ENCODE results near the gene PHLPP1.

Gene PHLPP1

DNA sequence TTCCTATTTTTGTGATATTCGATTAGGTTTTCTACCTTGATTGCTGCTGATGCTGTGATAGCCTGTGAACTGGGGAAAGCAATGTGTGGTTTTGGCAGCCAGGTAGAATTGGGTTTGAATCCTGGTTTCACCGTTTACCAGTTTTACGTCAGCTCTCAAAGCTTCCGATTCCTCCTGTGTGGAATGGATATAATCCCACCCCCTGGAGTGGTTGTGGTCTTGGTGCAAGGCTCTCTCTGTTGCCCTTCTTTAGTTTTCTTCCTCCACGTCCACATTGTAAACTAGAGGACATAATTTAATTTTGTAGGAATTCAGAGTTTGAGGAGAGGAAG is 45.0 kb downstream of the PHLPP1 start:
- Mint-ChIP-seq H3K27ac (no peak overlapping the region), H3K4me3 (no peak overlapping the region), H3K36me3 (ENCODE audit: low read depth) (no peaks in the 10 kb centered on the region), H3K27me3 (no peaks in the 10 kb centered on the region), H3K4me1 (ENCODE audit: low read depth) (no peaks in the 10 kb centered on the region), H3K9me3 (no peaks in the 10 kb centered on the region)
- intact Hi-C loops (cut with micrococcal nuclease) = no loop called here

DNA sequence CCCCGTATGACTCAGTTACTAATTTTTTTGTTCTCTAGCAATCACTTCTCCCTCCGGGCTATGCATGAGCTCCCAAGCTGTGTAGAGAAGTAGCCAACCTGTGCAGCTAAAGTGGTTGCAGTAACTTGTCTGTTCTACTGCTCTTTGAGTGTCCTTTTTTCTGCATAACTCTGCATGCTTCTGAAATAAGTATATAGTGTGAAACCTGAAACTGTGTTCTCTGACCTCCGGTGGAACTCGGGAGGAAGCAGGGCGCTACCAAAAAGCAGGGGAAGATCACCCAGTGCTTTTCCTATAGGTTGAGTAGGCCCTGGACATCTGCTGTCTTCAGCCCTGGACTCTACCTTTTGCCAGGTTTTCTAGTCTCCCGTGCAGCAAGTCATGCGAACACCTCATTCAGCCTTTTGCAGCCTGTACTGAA is 47.8 kb downstream of the PHLPP1 start:
- Mint-ChIP-seq H3K4me3 (no peak overlapping the region), H3K27me3 (no peaks in the 10 kb centered on the region), H3K4me1 (ENCODE audit: low read depth) (peaks cover 6% of the 10 kb centered on the region), H3K36me3 (ENCODE audit: low read depth) (no peaks in the 10 kb centered on the region), H3K9me3 (no peaks in the 10 kb centered on the region), H3K27ac (no peak overlapping the region)
- intact Hi-C loops (cut with micrococcal nuclease) = no loop called here

DNA sequence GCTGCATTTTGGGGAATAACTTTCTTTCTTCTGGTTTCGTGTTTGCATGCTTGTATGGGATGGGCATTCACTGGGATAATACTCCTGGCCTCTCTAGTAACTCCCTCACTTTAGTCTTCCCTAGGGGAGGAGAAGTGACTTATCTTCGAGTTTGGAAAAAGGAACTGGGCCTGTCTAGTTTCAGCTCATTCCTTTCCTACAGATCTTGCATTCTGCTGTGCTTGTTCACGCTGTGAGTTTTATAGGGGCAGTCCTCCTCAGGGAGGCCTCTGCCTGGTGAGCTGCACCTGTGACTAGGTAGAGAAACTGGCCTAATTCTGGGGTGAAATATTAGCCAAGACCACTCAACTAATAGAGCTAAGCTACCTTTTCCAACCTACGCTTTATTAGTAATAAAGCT is 50.9 kb downstream of the PHLPP1 start:
- intact Hi-C loops (cut with micrococcal nuclease) = no loop called here
- no peaks in the 10 kb centered on the region for H3K9me3 Mint-ChIP-seq
- H3K27ac Mint-ChIP-seq = no peak overlapping the region
- no peak overlapping the region for H3K4me3 Mint-ChIP-seq
- peaks cover 6% of the 10 kb centered on the region for H3K4me1 Mint-ChIP-seq (ENCODE audit: low read depth)
- H3K27me3 Mint-ChIP-seq = no peaks in the 10 kb centered on the region
- H3K36me3 Mint-ChIP-seq (ENCODE audit: low read depth) = no peaks in the 10 kb centered on the region

DNA sequence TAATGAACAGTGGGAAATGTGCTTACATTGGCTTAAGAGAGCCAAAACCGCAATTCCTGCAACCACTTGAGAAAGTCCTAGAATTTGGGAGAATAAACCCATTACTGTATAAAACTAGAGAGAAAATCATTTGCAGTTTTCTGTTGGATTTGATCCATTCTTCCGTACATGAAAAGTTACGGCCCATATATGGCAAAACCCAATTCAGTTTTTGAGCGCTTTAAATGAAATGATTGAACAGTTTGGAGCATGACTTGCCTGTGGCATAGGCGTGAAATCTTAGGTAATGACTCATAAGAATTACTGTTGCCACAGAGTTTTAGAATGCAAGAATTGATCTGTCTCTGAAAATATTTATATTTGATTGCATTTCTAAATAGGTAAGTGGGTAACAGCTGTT is 52.0 kb downstream of the PHLPP1 start:
- no peaks in the 10 kb centered on the region for H3K36me3 Mint-ChIP-seq (ENCODE audit: low read depth)
- intact Hi-C loops (cut with micrococcal nuclease) = no loop called here
- H3K27me3 Mint-ChIP-seq = no peaks in the 10 kb centered on the region
- H3K4me3 Mint-ChIP-seq = no peak overlapping the region
- no peaks in the 10 kb centered on the region for H3K9me3 Mint-ChIP-seq
- H3K4me1 Mint-ChIP-seq (ENCODE audit: low read depth) = peaks cover 11% of the 10 kb centered on the region
- no peak overlapping the region for H3K27ac Mint-ChIP-seq

DNA sequence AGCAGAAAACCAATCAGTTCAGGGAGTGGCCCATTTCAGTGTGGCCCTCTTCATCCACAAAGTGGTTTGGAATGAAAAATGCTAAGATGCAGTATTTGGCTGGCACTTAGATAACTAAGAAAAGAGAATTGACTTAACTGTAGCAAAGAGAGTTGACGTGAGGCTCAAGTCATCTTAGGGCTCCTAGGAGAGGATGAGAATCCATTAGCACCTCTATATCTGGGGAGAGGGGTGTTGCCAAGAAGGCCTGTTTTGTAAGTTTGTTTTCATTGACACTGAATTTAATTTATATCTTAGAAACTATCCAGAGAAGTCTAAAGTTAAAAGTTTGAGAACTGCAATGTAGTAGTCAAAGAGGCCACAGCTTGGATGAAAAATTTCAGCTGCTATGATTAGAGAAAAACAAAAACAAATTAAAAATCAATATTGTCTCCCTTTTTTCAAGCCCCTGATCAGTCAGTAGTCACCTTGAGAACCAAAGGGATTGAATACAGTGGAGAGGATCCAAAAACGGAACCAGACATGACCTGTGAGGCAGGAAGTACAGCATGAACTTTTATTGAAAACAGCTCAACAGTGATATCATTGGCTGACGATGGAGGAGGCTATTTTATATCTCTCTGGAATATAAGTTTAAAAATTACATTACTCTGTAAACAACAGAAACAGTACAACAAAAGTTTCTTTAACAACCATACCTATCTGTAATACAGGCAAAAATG is 52.7 kb downstream of the PHLPP1 start:
- H3K36me3 Mint-ChIP-seq (ENCODE audit: low read depth) = no peaks in the 10 kb centered on the region
- H3K4me1 Mint-ChIP-seq (ENCODE audit: low read depth) = peaks cover 11% of the 10 kb centered on the region
- H3K9me3 Mint-ChIP-seq = no peaks in the 10 kb centered on the region
- H3K27ac Mint-ChIP-seq = no peak overlapping the region
- intact Hi-C loops (cut with micrococcal nuclease) = no loop called here
- no peak overlapping the region for H3K4me3 Mint-ChIP-seq
- no peaks in the 10 kb centered on the region for H3K27me3 Mint-ChIP-seq

DNA sequence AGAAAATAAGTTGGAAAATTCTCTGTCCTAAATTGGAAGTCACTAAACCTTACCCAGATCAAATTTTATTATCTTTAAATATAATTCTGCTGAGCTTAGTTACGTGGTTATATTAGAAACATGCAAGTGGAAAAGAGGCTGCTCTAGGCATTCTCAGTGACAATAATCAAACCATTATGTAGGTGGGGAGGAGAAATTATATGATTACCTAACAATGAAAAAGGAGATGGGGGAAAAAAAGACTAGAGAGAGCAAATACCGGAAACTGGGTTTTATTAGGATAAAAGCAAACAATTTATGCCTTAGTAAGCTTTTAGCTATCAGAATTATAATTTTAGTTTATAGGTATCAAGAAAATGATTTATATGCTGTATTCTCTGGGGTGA is 53.2 kb downstream of the PHLPP1 start:
- no peaks in the 10 kb centered on the region for H3K36me3 Mint-ChIP-seq (ENCODE audit: low read depth)
- no peaks in the 10 kb centered on the region for H3K27me3 Mint-ChIP-seq
- H3K4me1 Mint-ChIP-seq (ENCODE audit: low read depth) = peaks cover 11% of the 10 kb centered on the region
- no peak overlapping the region for H3K27ac Mint-ChIP-seq
- H3K4me3 Mint-ChIP-seq = no peak overlapping the region
- H3K9me3 Mint-ChIP-seq = no peaks in the 10 kb centered on the region
- intact Hi-C loops (cut with micrococcal nuclease) = no loop called here

DNA sequence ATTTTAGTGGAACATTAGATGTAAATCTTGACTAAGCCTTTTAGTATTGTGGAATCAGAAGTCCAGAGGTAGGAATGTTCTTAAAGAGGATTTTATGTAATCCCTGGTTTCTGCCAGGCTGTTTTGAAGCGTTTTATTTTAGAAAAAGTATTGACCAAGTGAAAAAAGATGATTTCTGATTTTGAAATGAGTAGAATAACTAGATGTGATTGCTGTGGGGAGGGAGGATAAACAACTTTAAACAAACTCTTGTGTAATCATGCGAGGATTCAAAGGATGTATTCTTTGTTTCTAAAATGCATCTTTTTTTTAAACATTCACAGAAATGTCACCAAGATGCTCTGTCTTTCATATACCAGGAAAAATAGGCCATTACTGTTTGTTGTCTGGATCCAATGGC is 53.9 kb downstream of the PHLPP1 start:
- H3K4me3 Mint-ChIP-seq = no peak overlapping the region
- H3K4me1 Mint-ChIP-seq (ENCODE audit: low read depth) = peaks cover 17% of the 10 kb centered on the region
- no peak overlapping the region for H3K27ac Mint-ChIP-seq
- intact Hi-C loops (cut with micrococcal nuclease) = no loop called here
- H3K36me3 Mint-ChIP-seq (ENCODE audit: low read depth) = no peaks in the 10 kb centered on the region
- no peaks in the 10 kb centered on the region for H3K9me3 Mint-ChIP-seq
- H3K27me3 Mint-ChIP-seq = no peaks in the 10 kb centered on the region

DNA sequence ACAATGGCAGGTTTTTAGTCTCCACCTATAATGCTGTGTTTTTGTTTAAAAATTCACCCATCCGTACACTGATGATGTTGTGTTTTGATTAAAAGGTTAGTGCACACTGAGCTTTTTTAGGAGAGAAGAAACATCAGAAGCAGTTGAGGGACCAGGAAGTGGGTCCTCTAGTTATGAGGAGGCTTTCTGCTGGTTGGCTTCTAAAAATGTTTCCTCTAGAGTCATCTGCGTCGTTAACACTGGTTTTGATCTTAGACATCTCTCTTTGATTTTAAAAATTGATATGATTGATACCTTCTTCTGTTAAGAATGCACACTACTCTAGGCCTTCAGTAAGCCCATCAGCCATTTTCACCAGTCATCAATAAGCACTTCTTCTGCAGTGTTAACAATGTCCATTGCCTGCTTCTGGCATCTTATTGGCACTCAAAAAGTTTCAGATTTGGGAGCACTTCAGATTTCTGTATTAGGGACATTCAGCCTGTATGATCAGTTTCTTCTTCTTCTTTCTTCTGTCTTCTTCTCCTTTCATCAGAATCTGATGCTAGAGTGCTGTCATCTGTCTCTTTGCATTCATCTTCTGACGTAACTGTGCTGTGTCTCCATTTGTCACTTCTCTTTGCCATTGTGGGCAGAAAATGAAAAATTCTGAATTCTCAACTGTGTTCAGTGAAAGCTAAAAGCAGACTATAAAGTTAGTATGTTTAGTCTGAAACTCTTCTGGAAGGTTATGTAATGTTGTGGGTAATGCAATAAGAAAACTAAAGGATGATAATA is 56.3 kb downstream of the PHLPP1 start:
- Mint-ChIP-seq H3K36me3 (ENCODE audit: low read depth) (no peaks in the 10 kb centered on the region), H3K4me3 (no peak overlapping the region), H3K27me3 (no peaks in the 10 kb centered on the region), H3K9me3 (no peaks in the 10 kb centered on the region), H3K4me1 (ENCODE audit: low read depth) (peaks cover 12% of the 10 kb centered on the region), H3K27ac (no peak overlapping the region)
- intact Hi-C loops (cut with micrococcal nuclease) = no loop called here

DNA sequence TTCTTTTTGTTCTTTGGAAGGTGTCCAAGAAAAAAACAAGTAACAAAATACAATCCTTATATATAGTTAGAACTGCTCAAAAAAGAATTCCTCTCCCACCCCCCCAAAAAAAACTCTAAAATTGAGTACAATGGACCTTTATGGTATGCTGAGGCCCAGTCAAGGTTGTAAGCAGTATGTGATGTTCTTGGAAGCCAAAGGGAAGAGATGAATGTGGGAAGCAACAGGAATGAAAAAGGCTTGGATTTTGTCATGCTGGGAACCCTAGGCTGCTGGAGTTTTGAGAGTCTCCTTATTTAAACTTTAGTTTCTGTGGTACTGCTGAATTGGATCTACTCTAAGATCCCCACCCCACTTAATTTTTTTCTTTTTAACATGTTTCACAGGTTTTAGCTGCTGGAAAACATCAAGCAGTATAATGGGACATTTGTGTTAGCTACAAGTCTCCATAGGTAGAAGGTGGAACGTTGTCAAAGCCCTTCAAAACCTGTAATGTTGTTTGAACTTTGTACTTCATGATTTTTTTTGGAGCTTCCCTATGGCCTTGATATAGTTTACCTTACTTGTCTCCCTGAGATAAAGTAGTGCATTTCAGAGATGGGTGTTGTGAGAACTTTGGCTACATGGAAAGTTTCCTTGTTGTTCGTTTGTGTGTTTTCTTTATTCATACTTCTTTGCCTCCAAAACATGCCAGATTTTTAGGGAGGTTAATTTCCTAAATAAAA is 57.7 kb downstream of the PHLPP1 start:
- Mint-ChIP-seq H3K4me3 (no peak overlapping the region), H3K4me1 (ENCODE audit: low read depth) (peaks cover 18% of the 10 kb centered on the region), H3K27me3 (no peaks in the 10 kb centered on the region), H3K27ac (no peak overlapping the region), H3K9me3 (no peaks in the 10 kb centered on the region), H3K36me3 (ENCODE audit: low read depth) (no peaks in the 10 kb centered on the region)
- intact Hi-C loops (cut with micrococcal nuclease) = no loop called here

DNA sequence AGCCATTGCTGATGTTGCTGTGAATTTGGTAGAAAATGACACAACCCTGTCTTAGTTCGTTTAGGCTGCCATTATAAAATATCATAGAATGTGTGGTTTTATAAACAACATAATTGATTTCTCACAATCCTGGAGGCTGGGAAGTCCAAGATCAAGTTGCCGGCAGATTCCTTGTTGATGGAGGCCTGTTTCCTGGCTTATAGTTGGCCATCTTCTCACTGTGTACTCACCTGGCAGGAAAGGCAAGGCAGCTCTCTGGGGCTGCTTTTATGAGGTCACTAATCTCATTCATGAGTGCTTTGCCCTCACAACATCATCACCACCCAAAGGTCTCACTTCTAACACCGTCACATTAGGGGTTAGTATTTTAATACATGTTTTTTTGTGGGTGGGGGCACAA is 58.4 kb downstream of the PHLPP1 start:
- intact Hi-C loops (cut with micrococcal nuclease) = no loop called here
- Mint-ChIP-seq H3K27ac (peak overlapping the region; percentile 15), H3K27me3 (no peaks in the 10 kb centered on the region), H3K36me3 (ENCODE audit: low read depth) (no peaks in the 10 kb centered on the region), H3K4me1 (ENCODE audit: low read depth) (peaks cover 18% of the 10 kb centered on the region), H3K9me3 (no peaks in the 10 kb centered on the region), H3K4me3 (no peak overlapping the region)

DNA sequence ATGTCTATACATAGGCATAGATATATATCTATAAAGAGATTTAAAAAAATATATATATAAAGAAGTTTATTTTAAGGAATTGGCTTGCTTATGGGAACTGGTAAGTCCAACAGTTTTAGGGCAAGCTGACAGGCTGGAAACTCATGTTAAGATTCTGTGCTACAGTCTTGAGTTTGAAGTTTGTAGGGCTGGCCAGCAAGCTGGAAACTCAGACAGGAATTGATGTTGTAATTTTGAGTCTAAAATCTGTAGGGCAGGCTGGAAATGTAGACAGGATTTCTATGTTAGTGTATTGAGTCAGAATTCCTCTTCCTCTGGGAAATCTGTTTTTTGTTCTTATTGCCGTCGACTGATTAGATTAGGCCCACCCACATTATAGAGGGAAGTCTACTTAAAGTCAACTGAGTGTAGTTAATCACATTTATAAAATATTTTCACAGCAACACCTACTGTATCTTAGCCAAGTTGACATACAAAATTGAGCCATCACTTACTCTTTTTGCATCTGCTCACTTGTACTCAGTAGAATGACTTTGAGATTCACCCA is 60.8 kb downstream of the PHLPP1 start:
- Mint-ChIP-seq H3K4me3 (no peak overlapping the region), H3K27ac (no peak overlapping the region), H3K9me3 (no peaks in the 10 kb centered on the region), H3K27me3 (no peaks in the 10 kb centered on the region), H3K4me1 (ENCODE audit: low read depth) (peaks cover 27% of the 10 kb centered on the region), H3K36me3 (ENCODE audit: low read depth) (no peaks in the 10 kb centered on the region)
- intact Hi-C loops (cut with micrococcal nuclease) = no loop called here

DNA sequence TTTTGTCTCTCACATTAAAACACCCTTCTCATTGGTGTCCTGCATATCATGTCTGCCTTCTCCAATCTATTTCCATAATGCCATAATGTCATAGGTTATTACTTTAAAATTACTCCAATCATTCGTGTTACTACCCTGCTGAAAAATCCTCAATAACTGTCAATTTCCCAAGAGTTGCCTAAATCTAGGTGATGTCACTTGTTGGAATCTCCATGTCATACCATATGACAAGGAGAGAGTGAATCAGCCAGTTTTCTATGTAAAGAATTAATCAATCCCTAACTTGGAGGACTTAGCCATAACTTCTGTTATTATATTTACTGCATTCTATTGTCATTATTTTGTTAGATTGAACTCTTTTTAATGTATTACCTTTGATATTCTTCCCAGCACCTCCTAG is 62.5 kb downstream of the PHLPP1 start:
- intact Hi-C loops (cut with micrococcal nuclease) = no loop called here
- Mint-ChIP-seq H3K27me3 (no peaks in the 10 kb centered on the region), H3K27ac (no peak overlapping the region), H3K9me3 (no peaks in the 10 kb centered on the region), H3K36me3 (ENCODE audit: low read depth) (no peaks in the 10 kb centered on the region), H3K4me1 (ENCODE audit: low read depth) (peaks cover 31% of the 10 kb centered on the region), H3K4me3 (no peak overlapping the region)

DNA sequence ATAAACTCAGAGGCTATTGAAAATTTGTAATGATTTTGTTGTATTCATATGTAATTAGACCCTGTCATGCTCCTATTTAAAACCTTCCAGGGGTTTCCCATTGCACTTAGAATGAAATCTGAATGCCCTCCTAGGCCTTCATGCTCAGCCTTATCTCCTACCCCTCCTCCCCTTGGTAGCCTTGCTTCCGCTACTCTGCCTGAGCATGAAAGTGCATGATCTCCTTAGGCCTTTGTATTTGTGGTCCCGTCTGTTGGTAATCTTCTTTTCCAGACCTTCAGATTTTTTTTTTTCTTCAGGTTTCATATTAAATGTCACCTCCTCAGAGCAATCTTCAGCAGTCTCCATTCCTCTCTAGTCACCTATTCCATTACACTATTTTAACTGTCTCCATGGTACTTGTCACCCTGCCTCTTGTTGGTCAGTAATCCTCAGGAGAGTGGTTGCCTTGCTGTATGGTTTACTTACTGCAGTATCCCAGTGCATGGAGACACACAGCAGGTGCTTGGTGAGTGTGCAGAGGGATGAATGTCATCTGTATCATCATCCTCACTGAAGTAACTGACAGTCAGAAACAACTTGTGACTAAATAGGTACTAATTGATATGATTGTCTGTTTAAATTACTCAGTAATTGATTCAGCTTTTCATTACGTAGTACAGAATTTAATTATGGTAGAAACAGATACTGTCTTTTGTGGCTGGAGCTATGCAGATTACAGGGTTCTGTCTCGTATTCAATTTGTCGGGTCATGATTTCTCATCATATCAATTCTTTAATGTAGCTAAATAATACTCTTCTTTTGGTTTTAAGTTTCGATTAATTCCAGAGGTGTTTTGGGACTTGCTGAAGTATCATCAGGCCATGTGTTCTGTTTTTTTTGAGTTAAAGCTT is 63.9 kb downstream of the PHLPP1 start:
- H3K4me3 Mint-ChIP-seq = no peak overlapping the region
- H3K9me3 Mint-ChIP-seq = no peaks in the 10 kb centered on the region
- no peaks in the 10 kb centered on the region for H3K27me3 Mint-ChIP-seq
- no peak overlapping the region for H3K27ac Mint-ChIP-seq
- intact Hi-C loops (cut with micrococcal nuclease) = no loop called here
- H3K4me1 Mint-ChIP-seq (ENCODE audit: low read depth) = peaks cover 34% of the 10 kb centered on the region
- no peaks in the 10 kb centered on the region for H3K36me3 Mint-ChIP-seq (ENCODE audit: low read depth)

Measured in dendritic cell treated with granulocyte-macrophage colony-stimulating factor and Interleukin-4, amounts not matched to agents 40 ng/mL and 50 ng/mL, for 4 days (primary cell).